ENCODE measurements around the gene PITPNM3.

PITPNM3 gene

DNA sequence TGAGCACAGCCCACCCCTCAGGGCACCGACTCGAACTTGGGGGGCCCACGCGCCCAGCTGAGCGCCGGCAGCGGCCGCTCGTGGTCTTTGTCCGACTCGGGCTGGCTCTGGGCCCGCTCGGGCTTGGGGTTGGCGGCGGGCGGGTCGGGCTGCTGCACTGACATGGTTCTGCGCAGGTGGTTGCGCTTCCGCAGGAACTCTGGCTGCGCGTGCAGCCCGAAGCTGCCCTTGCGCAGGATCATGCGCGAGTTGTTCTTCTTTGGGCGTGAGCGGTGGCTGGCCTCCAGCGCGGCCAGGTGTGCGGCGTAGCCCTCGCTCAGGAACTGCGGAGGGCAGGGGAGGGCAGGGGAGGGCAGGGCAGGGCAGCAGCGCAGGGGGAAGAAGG, 101.0 kb downstream of the PITPNM3 start:
- TF ChIP-seq, protein P1, sequence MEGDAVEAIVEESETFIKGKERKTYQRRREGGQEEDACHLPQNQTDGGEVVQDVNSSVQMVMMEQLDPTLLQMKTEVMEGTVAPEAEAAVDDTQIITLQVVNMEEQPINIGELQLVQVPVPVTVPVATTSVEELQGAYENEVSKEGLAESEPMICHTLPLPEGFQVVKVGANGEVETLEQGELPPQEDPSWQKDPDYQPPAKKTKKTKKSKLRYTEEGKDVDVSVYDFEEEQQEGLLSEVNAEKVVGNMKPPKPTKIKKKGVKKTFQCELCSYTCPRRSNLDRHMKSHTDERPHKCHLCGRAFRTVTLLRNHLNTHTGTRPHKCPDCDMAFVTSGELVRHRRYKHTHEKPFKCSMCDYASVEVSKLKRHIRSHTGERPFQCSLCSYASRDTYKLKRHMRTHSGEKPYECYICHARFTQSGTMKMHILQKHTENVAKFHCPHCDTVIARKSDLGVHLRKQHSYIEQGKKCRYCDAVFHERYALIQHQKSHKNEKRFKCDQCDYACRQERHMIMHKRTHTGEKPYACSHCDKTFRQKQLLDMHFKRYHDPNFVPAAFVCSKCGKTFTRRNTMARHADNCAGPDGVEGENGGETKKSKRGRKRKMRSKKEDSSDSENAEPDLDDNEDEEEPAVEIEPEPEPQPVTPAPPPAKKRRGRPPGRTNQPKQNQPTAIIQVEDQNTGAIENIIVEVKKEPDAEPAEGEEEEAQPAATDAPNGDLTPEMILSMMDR (IDR thresholded peaks at IDR 0.05; ENCODE audit: low read depth, low read length, missing control alignments), result no peak
- peak overlapping the region; percentile 15; the same call in 1 of the 2 replicates for H3K4me3 ChIP-seq (replicated peaks; ENCODE audit: low read depth, low read length)
- DNase-seq (ENCODE audit: extremely low read depth, low read depth), result no peak

DNA sequence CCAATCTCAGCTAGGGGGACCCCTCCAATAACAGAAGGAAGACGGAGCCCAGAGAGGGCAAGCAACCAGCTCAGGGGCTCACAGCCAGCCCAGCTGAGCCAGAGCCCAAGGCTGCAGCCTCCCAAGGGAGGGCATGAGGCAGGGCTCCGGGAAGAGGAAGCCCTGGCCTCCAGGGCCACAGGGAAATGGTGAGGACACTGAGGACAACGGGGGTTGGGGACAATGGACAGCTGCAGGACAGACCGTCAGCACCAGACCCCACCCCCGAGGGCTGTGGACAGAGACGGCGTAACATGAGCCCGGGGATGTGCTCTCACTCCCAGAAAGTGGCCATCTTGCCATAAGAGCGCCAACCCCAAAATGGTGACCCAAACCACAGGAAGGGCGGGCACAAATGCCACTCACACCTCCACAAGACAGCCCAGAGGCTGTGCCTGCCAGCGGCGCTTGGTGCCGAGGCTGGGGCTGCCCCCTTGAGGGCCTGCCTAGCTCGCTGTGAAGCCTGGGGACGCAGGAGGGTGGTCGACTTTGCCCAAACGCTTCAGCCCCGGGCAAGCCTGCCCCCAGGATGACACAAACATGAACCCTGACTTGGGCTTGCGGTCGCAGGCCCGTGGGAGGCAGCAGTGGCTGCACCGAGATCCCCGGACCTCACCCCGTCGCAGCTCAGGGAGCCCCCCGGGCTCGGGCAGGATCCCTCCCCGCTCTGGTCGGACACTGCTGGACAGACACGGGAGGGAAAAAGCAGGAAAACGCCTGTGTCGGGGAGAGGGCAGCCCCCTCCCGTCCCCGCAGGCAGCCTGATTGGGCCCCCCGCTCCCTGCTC, 101.6 kb downstream of the PITPNM3 start:
- H3K4me3 ChIP-seq (replicated peaks; ENCODE audit: low read depth, low read length), result peak overlapping the region; percentile 15; the same call in 1 of the 2 replicates
- no peak for DNase-seq (ENCODE audit: extremely low read depth, low read depth)
- TF ChIP-seq, protein P1 (IDR thresholded peaks at IDR 0.05; ENCODE audit: low read depth, low read length, missing control alignments), result no peak

DNA sequence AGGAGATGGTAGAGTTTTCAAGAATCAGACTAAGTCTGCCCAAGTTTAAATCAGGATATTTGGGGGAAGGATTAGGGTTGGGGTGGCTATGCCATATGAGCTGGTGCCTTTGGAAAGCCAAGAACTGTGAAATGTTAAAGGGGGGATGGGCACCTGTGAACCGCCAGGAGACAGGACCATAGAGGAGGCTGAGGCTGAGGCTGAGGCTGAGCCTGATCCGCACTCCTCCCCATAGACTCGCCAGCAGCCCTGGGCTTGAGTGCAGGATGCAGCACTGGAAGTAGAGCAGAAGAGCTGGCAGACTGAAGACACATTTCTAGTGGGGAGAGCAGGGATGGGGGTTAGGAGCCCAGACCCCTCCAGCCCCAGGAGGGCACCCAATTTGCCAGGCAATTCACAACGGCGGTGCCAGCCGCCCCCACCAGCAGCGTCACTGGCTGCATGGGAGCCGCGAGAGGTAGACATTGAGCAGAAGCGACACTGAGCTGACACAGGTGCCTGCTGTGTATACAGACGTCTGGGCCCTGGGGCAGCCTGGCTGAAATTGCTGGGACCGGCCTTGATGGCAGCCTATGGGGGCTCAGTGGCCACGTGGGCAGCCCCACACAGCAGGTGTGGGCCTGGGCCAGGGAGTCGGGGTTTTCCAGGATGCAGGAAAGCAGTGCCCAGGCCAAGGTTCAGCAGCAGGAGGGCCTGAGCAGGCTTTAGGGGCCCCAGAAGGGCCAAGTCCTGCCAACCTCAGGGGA, 102.9 kb downstream of the PITPNM3 start:
- DNase-seq (ENCODE audit: extremely low read depth, low read depth), result no peak
- TF ChIP-seq, protein P1 (IDR thresholded peaks at IDR 0.05; ENCODE audit: low read depth, low read length, missing control alignments), result no peak
- no peak overlapping the region for H3K4me3 ChIP-seq (replicated peaks; ENCODE audit: low read depth, low read length)

DNA sequence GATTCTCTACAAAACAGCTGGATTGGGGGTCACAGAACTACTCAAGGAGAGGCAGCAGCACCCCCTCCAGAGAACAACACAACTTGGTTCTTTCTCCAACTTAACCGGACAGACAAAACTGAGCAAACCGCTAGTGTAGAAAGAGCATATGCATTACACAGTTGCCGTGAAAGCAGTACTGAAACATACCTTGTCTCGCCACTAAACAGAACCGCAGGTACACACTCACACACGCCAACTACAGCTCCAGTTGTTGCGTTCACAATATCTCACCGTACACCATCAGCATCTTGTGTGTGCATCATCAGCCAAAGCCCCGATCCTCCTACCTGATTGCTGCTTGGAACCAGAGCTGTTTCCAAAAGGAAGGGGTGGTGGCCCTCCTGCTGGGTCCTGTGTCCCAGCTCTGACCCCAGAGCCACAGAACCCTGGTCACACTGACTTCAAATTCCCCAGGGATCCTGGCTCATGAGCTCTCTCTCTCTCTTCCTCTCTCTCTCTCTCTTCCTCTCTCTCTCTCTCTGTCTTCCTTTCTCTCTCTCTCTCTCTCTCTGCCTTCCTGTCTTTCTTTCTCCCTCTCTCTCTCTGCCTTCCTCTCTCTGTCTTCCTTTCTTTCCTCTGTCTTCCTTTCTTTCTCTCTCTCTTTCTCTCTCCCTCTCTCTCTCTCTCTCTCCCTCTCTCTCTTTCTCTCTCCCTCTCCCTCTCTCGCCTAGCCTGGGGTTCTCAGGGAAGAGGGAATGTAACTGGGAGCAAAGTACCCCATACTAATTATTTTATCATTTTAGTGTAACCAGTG, 103.7 kb downstream of the PITPNM3 start:
- H3K4me3 ChIP-seq (replicated peaks; ENCODE audit: low read depth, low read length), result no peak overlapping the region
- DNase-seq (ENCODE audit: extremely low read depth, low read depth), result no peak
- TF ChIP-seq, protein P1 (IDR thresholded peaks at IDR 0.05; ENCODE audit: low read depth, low read length, missing control alignments), result no peak

DNA sequence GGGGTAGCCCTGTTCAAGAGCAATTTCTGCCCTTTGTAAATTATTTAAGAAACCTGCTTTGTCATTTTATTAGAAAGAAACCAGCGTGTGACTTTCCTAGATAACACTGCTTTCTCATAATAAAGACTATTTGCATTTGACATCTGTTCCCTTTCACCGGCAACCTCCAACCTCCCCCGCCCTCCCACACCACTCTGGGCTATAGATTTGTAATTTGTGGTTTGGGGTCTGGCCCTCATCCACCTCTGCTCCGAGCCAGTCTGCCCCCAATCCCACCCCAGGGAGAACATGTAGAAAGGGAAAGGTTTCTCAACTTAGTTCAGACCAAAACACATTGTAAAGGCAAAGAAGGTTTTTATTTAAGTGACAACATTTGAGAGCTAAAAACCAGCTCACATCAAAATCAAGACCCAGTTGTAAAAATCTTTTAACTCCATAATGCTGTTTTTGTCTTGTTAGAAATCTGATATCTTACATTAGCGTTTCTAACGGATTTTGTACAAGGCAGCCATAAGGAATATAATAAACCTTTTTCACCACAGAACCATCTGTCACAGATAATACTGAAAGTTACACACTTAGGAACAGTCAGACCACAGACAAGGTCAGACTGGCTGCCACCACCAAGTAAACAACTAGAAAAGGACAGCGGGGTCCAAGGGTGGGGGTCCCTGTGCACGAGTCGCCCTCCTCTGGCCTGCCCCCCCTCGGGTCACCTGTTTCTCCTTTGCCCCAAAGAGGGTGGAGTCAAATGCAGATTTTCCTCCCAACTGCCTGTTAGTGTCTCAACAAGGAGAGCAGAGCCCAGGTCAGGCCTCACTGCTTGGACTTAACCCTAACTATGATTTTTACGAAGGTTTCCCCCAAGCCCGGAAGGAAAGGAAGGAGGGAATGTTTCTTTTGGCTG, 105.2 kb downstream of the PITPNM3 start:
- TF ChIP-seq, protein P1 (IDR thresholded peaks at IDR 0.05; ENCODE audit: low read depth, low read length, missing control alignments), result no peak
- no peak overlapping the region for H3K4me3 ChIP-seq (replicated peaks; ENCODE audit: low read depth, low read length)
- no peak for DNase-seq (ENCODE audit: extremely low read depth, low read depth)

DNA sequence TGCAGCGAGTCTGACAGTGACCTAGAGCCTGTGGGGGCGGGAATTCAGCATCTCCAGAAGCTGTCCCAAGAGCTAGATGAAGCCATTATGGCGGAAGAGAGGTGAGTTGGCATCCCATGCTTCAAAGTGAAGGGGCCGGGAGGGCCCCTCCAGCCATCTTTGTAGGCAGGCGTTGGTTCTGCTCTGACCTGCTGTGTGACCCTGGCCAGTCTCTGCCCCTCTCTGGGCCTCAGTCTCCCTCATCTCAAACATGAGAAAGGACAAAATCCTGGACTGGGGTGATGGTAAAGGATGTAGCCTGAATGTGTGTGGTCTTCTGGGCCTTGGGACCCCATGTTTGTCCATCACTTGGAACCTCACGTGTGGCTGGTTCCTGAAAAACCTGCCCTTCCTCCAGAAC, 107.0 kb downstream of the PITPNM3 start:
- TF ChIP-seq, protein P1 (IDR thresholded peaks at IDR 0.05; ENCODE audit: low read depth, low read length, missing control alignments), result no peak

More for the DNA sequence above, 107.0 kb downstream of the PITPNM3 start:
- no peak overlapping the region for H3K4me3 ChIP-seq (replicated peaks; ENCODE audit: low read depth, low read length)
- no peak for DNase-seq (ENCODE audit: extremely low read depth, low read depth)
